Activated CD8-positive, alpha-beta T cell treated with anti-CD3 and anti-CD28 coated beads, Interleukin-2, amount 10 ng/mL, durations not matched to agents 7 days and 5 days (primary cell): Measurements from ENCODE around the gene KLHL40. TPM values are rescaled to one million over a fixed set of nuclear protein-coding genes. Genes with fewer than 3 reads are reported as not detected.

Experiments used
- ATAC-seq: fragments of 150-1000 bp; cut with Tn5 transposase; one replicate; pipeline ENCODE4 v1.10.0; 2021; ENCODE audit warnings: moderate library complexity
- CTCF ChIA-PET: fragments of 350-600 bp; sonication (Branson Sonifier 250); formaldehyde crosslinking; loops from one replicate; lab custom pipeline; 2021; ENCODE audit warnings: antibody characterized with exemption; lab: Charles Lee
- POLR2A ChIA-PET: fragments of 350-600 bp; sonication (Branson Sonifier 250); formaldehyde crosslinking; loops from one replicate; lab custom pipeline; 2021; ENCODE audit warnings: antibody characterized with exemption; lab: Charles Lee
- DNase-seq: peaks from one replicate; pipeline ENCODE4 v3.0.0-alpha.2; 2020
- H3K27ac Mint-ChIP-seq: one replicate; pipeline ENCODE4 v1.8.0; 2021; ENCODE audit warnings: mild to moderate bottlenecking, mixed read lengths
- H3K27me3 Mint-ChIP-seq: one replicate; pipeline ENCODE4 v1.8.0; 2021; ENCODE audit warnings: low read depth, mixed read lengths
- H3K36me3 Mint-ChIP-seq: one replicate; pipeline ENCODE4 v1.8.0; 2021; ENCODE audit warnings: low read depth, mixed read lengths
- H3K4me1 Mint-ChIP-seq: one replicate; pipeline ENCODE4 v1.8.0; 2021; ENCODE audit warnings: low read depth, mixed read lengths
- H3K4me3 Mint-ChIP-seq: one replicate; pipeline ENCODE4 v1.8.0; 2021; ENCODE audit warnings: mild to moderate bottlenecking, mixed read lengths
- H3K9me3 Mint-ChIP-seq: one replicate; pipeline ENCODE4 v1.8.0; 2022; ENCODE audit warnings: mixed read lengths; ENCODE audit not compliant: insufficient read depth
- total RNA-seq, 2 experiments: library from RNA; stranded (reverse); gene quantifications; one replicate each; pipeline ENCODE4 v1.2.3, GENCODE V29; 2021

KLHL40 gene
- total RNA-seq, 2 experiments from 2014 or later = not detected

DNA sequence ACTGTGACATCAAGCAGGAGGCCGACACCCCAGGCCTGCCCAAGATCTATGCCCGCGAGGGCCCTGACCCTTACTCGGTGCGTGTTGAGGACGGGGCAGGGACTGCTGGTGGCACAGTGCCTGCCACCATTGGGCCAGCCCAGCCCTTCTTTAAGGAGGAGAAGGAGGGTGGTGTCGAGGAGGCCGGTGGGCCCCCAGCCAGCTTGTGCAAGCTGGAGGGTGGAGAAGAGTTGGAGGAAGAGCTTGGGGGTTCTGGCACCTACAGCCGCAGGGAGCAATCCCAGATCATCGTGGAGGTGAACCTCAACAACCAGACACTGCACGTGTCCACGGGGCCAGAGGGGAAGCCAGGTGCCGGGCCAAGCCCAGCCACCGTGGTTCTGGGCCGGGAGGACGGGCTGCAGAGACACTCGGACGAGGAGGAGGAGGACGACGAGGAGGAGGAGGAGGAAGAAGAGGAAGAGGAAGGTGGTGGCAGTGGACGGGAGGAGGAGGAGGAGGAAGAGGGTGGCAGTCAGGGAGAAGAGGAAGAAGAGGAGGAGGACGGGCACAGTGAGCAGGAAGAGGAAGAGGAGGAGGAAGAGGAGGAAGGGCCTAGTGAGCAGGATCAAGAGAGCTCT, 26.5 kb upstream of the KLHL40 start:
- ChIA-PET CTCF (no interaction called here), POLR2A (no interaction called here)
- ATAC-seq (no peak), DNase-seq (no peak)
- Mint-ChIP-seq H3K36me3 (no peaks in the 10 kb centered on the region), H3K9me3 (no peaks in the 10 kb centered on the region), H3K27me3 (no peaks in the 10 kb centered on the region), H3K4me1 (peaks cover 1% of the 10 kb centered on the region), H3K4me3 (no peak overlapping the region), H3K27ac (peak overlapping the region; percentile 39)

DNA sequence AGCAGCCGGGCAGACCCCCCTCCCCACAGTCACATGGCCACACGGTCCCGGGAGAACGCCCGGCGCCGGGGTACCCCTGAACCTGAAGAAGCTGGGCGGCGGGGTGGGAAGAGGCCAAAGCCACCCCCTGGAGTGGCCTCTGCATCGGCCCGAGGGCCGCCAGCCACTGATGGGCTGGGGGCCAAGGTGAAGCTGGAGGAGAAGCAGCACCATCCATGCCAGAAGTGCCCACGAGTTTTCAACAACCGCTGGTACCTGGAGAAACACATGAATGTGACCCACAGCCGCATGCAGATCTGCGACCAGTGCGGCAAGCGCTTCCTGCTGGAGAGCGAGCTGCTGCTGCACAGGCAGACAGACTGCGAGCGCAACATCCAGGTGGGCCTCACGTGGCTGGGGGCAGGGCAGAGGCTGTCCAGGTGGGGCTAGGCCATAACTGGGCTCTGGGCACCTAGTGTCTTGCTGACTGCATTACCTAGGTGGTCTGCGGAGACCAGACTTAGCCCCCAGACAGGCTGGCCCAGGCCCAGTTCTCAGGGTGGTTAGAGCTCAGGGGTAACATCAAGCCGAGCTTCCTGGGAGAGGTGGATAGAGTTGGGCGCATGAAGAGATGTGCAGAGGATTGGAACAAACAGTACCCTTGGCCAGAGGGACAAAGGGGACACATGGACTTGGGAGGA, 25.7 kb upstream of the KLHL40 start:
- Mint-ChIP-seq H3K36me3 (no peaks in the 10 kb centered on the region), H3K4me1 (no peaks in the 10 kb centered on the region), H3K9me3 (no peaks in the 10 kb centered on the region), H3K27ac (no peak overlapping the region), H3K4me3 (no peak overlapping the region), H3K27me3 (no peaks in the 10 kb centered on the region)
- ChIA-PET CTCF (no interaction called here), POLR2A (interaction anchor here (0.6 kb wide), 1 partner anchor 156 kb away, joined by 3 read pairs; no protein-coding TSS in a partner anchor)
- DNase-seq = no peak
- no peak for ATAC-seq

DNA sequence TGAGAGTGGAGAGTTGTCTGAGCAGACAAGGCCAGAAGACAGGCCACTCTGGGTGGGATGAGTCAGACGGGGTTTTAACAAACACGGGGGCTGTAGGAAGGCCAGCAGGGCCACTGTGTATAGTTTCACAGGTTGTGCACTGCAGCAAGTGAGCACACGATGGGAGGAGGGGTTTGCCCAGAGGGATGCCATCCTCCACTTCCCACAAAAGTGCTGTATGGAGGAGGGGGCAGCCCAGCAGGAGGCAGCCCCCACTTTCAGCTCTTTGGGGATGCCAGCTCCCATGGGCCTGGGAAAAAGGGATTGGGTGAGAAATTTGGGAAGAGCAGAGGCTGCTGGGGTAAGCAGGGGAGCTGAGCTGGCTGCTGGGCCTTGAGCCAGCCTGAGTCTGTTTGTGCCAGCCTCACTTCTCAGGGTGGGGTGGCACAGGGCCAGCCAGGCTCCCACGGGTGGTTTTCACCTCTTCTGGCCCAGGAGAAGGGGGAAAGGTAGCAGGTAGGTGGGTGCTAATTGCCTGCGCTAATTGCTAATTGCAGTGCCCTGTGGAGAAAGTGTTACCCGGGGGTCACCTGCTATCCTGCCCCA, 25.1 kb upstream of the KLHL40 start:
- CTCF ChIA-PET = interaction anchor here (0.9 to 1.2 kb wide), 2 partner anchors 86 to 112 kb away, joined by 3 to 5 read pairs; no protein-coding TSS in a partner anchor
- no peaks in the 10 kb centered on the region for H3K36me3 Mint-ChIP-seq

DNA sequence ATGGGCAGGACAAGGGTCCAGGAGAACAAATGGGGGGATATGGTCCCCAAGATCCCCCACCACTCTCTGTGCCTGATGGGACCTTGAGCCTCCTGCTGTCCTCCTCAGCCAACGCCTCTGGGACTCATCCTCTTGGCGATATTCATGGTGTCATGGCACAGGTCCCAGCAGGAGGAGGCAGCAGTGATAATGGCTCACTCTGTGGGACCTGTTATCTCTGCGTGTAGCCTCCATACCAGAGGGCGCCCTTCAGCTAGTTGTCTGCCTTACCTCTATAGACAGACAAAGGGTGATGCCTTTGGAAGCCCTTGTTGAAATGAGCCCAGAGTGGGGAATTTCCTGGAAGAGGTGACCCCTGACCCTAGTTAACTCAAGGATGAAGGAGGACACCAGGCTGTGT, 24.4 kb upstream of the KLHL40 start:
- H3K27ac Mint-ChIP-seq = peak overlapping the region; percentile 34
- no peak for ATAC-seq
- H3K4me1 Mint-ChIP-seq = no peaks in the 10 kb centered on the region
- no peak for DNase-seq
- ChIA-PET POLR2A (no interaction called here), CTCF (interaction anchor here (0.8 to 1.2 kb wide), 5 partner anchors 13 to 221 kb away, joined by 3 to 5 read pairs (median 3); no protein-coding TSS in a partner anchor)
- H3K36me3 Mint-ChIP-seq = no peaks in the 10 kb centered on the region
- no peaks in the 10 kb centered on the region for H3K27me3 Mint-ChIP-seq
- H3K4me3 Mint-ChIP-seq = no peak overlapping the region
- no peaks in the 10 kb centered on the region for H3K9me3 Mint-ChIP-seq

More for the DNA sequence above, 25.1 kb upstream of the KLHL40 start:
- DNase-seq = no peak
- H3K4me3 Mint-ChIP-seq = no peak overlapping the region
- no peaks in the 10 kb centered on the region for H3K4me1 Mint-ChIP-seq
- POLR2A ChIA-PET = no interaction called here
- no peak overlapping the region for H3K27ac Mint-ChIP-seq
- no peak for ATAC-seq
- H3K9me3 Mint-ChIP-seq = no peaks in the 10 kb centered on the region
- H3K27me3 Mint-ChIP-seq = no peaks in the 10 kb centered on the region

DNA sequence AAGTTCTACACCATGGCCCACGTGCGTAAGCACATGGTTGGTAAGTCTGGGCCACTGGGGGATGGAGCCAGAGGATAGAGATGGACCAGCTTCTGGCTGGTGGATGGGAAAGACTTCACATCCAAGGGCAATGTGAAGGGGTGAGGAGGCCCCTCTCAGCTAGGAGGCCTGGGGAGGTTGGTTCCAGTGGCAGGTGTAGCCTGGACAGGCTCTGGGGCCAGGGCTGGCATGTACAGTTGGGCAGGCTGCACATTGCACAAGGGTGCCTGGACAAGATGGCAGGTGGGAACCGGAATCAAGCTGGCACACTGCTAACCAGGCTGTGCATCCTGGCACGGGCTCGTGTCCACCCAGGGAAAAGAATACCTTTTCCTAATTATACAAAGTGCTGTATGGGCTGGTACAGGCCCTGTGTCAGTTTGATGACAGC, 23.7 kb upstream of the KLHL40 start:
- ATAC-seq (no peak), DNase-seq (no peak)
- H3K27ac Mint-ChIP-seq = no peak overlapping the region
- ChIA-PET CTCF (interaction anchor here (0.8 to 1.2 kb wide), 4 partner anchors 13 to 220 kb away, joined by 3 to 5 read pairs (median 4); no protein-coding TSS in a partner anchor), POLR2A (no interaction called here)
- no peaks in the 10 kb centered on the region for H3K9me3 Mint-ChIP-seq
- no peaks in the 10 kb centered on the region for H3K4me1 Mint-ChIP-seq
- H3K27me3 Mint-ChIP-seq = no peaks in the 10 kb centered on the region
- H3K36me3 Mint-ChIP-seq = no peaks in the 10 kb centered on the region
- no peak overlapping the region for H3K4me3 Mint-ChIP-seq

DNA sequence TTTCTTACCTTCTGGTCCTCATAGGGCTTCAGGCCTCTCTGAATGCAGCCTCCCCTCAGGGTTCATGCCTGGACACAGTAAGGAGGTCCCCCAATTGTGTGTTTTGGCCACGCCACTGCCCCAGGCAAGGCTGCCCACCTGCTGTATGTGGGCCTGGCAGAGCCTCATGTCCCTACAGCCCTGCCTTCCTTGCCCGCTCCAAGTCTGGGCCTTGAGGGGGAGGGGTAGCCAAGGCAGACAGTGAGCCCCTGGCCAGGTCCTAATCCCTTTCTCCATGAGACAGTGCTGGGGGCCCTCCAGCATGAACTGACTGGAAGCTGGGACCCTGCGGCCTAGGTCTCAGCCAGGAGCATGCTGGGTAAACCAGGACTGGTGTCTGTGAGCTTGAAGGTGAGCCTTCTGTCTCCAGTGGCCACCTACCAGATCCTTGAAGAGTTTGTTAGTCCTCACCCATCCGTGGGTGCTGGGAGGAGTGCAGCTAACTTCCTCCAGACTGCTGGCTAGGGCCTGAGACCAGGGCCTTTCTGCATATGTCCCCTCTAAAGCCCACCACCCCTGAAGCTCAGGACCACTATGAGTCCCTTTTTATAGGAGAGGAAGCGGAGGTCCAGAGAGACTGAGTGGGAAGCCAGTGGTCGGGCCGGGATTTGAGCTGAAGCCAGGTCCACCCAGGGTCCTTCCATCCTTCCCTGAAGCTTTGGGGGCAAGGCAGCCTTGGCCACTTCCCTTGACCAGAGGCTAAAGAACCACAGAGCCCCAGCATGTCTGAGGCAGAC, 23.1 kb upstream of the KLHL40 start:
- CTCF ChIA-PET = interaction anchor here (0.8 kb wide), 1 partner anchor 219 kb away, joined by 3 read pairs; no protein-coding TSS in a partner anchor
- H3K4me3 Mint-ChIP-seq = no peak overlapping the region
- no peaks in the 10 kb centered on the region for H3K36me3 Mint-ChIP-seq
- H3K27ac Mint-ChIP-seq = no peak overlapping the region
- DNase-seq (no peak), ATAC-seq (no peak)
- H3K9me3 Mint-ChIP-seq = no peaks in the 10 kb centered on the region
- H3K4me1 Mint-ChIP-seq = no peaks in the 10 kb centered on the region
- no peaks in the 10 kb centered on the region for H3K27me3 Mint-ChIP-seq
- POLR2A ChIA-PET = no interaction called here

DNA sequence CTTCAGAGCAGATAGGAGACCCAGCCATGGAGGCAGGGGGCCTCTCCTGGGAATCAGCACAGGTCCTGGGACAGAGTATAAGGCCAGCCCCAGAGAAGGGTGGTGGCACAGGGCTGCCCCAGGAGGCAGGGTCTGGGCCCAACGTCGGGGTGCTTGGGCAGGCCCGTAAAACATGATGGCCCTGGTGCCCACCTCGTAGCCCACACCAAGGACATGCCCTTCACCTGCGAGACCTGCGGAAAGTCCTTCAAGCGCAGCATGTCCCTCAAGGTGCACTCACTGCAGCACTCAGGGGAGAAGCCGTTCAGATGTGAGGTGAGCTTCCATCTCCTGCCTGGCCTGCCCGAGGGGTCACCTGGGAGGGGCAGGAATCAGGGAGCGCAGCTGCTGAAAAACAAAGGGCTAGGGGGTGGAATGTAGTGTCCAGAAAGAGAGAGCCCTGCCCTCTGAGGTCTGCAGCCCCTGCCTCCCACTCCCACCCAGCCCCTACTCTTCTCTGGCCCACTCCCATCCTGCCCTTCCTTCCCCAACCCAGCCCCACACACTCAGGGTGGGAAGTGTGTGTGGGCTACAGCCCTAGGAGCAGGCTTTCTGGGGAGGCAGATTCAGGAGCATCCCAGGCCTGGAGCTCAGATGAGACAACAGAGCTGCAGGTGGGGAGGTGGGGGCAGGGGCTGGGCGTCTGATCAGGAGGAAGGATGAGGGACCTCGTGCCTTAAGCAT, 22.4 kb upstream of the KLHL40 start:
- no peak for DNase-seq
- H3K27ac Mint-ChIP-seq = no peak overlapping the region
- no peak for ATAC-seq
- no peaks in the 10 kb centered on the region for H3K4me1 Mint-ChIP-seq
- ChIA-PET CTCF (no interaction called here), POLR2A (no interaction called here)
- no peaks in the 10 kb centered on the region for H3K9me3 Mint-ChIP-seq
- H3K27me3 Mint-ChIP-seq = no peaks in the 10 kb centered on the region
- H3K4me3 Mint-ChIP-seq = no peak overlapping the region
- H3K36me3 Mint-ChIP-seq = no peaks in the 10 kb centered on the region

- H3K27ac Mint-ChIP-seq = no peak overlapping the region
- no peaks in the 10 kb centered on the region for H3K4me1 Mint-ChIP-seq
- POLR2A ChIA-PET = no interaction called here
- no peak overlapping the region for H3K4me3 Mint-ChIP-seq
- no peak for DNase-seq
- no peak for ATAC-seq
- no peaks in the 10 kb centered on the region for H3K36me3 Mint-ChIP-seq
- no peaks in the 10 kb centered on the region for H3K27me3 Mint-ChIP-seq
- CTCF ChIA-PET = no interaction called here
- no peaks in the 10 kb centered on the region for H3K9me3 Mint-ChIP-seq
Observed at GRCh38 chr3:42663581-42664437, 21.5 kb upstream of the KLHL40 start.

DNA sequence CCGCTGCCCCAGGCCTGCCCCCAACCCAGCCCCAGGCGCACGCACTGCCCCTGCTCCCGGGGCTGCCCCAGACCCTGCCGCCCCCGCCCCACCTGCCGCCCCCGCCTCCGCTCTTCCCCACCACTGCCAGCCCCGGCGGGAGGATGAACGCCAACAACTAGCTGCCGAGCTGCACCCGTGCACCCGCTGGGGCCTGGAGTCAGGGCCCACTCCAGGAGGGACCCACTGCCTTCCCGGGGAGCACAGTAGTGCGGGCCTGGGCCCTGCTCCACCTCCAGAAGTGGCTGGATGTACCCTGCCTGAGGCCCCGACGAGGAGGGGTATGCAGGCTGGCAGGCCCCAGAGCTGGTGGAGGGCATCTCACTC, 20.9 kb upstream of the KLHL40 start:
- no peaks in the 10 kb centered on the region for H3K4me1 Mint-ChIP-seq
- no peak overlapping the region for H3K27ac Mint-ChIP-seq
- no peaks in the 10 kb centered on the region for H3K36me3 Mint-ChIP-seq
- ATAC-seq = no peak
- DNase-seq = no peak
- H3K27me3 Mint-ChIP-seq = no peaks in the 10 kb centered on the region
- no peaks in the 10 kb centered on the region for H3K9me3 Mint-ChIP-seq
- POLR2A ChIA-PET = no interaction called here
- no peak overlapping the region for H3K4me3 Mint-ChIP-seq
- CTCF ChIA-PET = no interaction called here

DNA sequence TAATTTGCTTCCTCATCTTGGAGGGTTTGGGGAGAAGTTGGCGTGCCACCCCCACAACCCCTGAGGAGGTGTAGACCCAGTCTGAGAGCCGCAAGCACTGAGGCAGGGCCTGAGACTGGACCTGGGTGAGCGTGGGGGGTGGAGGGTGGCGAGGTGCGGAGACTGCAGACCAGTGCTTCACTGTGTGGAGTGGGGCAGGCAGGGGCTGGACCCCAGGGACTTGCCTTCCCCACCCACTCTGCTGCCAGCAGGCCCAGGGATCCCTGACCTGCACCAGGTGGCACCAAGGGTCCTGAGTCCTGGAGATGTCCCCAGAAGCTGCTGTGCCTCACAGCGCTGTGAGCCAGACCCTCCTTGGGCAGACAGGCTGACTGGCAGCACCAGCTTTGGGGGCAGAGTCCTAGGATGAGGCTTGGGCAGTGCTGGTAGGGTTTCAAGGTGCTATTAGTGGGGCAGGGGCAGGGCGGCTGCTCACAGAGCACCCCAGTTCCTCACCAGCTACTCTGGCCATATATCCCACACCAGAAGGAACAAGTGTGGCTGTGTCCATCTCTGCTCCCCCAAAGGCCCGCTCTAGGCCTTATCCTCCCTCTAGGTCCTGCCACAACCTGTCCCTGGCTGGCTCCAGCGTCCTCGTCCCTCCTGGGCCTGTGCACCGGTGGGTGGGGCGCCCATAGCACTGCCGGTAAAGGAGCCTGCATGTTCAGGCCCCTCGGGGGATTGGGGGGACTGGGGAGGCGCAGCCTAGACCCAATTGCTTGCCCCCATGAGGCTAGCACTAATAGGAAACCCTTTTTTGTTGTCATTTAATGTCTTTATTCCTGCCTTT, 20.1 kb upstream of the KLHL40 start:
- Mint-ChIP-seq H3K9me3 (no peaks in the 10 kb centered on the region), H3K27me3 (no peaks in the 10 kb centered on the region), H3K27ac (no peak overlapping the region), H3K36me3 (no peaks in the 10 kb centered on the region), H3K4me3 (no peak overlapping the region), H3K4me1 (no peaks in the 10 kb centered on the region)
- POLR2A ChIA-PET = no interaction called here
- CTCF ChIA-PET = no interaction called here
- ATAC-seq (no peak), DNase-seq (no peak)
